GM12874 (cell line): ENCODE measurements around the gene MARK2.

Source experiments
- TF ChIP-seq, protein P1 (sequence below): IDR thresholded peaks from 2 replicates; pipeline ENCODE4 v1.5.1; 2011; ENCODE audit warnings: low read depth, mild to moderate bottlenecking, control low read depth, low read length, moderate library complexity; ENCODE audit not compliant: insufficient read depth

Gene MARK2

DNA sequence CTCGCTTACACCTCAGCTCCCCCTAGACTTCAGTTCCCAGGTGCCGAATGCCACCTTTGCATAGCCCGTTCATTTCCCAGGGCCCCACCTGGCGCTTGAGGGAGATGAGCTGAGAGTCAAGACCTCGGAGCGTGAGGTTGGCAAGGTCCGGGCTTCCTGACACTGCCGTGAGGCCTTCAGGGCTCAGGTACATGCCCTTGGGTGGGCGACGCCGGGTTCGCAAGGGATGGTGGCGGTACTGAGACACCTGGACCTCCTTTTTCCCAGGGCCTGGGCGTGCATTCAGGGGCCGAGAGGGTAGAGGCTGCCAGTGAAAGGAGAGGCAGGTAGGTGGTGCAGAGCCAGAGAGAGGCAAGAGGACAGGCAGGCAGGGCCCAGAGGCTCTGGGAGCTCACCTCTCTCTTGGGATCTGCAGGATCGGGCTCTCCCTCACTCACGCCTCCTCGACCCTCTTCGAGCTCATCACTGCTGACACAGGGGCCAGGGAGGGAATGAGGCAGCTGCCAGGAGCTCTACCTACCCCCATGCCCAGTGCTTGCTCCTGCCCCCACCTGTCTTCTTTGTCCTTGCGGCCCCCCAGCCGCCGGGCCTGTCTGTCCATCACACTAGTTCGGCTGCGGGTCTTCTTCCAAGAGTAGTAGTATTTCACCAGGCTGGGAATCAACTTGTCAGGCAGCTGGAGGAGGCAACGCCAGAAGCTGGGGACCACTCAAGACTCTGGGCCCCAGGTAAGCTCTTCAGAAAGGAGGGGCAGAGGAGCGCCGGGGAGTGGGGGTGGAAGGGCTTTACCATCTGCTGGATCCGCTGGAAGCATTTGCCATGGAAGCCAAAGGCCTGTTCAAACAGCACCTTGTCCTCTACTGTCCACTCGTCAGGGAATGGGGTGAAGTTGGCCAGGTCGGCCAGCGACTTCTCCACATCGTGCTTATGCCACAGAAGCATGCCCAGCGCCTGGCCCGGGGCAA lies 75.2 kb downstream of the MARK2 start:
- TF ChIP-seq, protein P1, sequence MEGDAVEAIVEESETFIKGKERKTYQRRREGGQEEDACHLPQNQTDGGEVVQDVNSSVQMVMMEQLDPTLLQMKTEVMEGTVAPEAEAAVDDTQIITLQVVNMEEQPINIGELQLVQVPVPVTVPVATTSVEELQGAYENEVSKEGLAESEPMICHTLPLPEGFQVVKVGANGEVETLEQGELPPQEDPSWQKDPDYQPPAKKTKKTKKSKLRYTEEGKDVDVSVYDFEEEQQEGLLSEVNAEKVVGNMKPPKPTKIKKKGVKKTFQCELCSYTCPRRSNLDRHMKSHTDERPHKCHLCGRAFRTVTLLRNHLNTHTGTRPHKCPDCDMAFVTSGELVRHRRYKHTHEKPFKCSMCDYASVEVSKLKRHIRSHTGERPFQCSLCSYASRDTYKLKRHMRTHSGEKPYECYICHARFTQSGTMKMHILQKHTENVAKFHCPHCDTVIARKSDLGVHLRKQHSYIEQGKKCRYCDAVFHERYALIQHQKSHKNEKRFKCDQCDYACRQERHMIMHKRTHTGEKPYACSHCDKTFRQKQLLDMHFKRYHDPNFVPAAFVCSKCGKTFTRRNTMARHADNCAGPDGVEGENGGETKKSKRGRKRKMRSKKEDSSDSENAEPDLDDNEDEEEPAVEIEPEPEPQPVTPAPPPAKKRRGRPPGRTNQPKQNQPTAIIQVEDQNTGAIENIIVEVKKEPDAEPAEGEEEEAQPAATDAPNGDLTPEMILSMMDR, result no peak

DNA sequence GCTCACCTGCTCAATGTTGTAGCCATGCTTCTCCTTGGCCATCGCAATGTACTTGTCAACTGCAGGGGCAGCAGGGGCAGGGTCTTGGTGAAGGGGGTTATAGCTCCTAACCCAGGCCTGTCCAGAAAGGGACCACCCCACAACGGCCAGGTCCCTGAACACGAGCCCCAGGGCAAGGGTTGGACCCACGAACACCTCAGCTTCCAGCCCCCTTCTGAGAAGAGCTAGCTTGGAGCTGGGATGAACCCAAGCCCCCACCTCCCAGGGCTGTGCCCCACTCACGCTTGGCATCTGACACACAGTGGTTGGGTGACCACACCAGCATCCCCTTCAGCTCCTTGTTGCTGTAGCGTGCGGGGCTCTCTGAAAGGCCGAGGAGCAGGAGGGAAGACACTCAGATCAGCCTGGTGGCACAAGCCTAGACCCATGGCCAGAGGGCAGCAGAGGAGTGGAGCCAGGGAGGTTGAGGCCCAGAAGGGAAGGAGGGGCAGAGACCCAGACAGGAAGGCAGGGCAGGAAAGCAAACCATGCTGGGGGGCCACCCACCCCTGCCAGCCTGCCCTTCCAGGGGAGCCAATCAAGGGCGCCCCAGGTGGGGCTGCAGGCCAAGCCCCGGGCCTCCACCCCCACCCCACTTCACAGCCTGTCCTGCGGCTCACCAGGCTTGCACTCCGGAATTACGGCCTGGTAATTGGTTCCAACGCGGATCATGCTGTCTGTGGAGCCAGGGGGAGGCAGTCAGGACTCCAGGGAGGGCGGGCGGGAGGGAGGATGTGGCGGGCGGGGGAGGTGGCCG lies 76.2 kb downstream of the MARK2 start:
- TF ChIP-seq, protein P1, result no peak

DNA sequence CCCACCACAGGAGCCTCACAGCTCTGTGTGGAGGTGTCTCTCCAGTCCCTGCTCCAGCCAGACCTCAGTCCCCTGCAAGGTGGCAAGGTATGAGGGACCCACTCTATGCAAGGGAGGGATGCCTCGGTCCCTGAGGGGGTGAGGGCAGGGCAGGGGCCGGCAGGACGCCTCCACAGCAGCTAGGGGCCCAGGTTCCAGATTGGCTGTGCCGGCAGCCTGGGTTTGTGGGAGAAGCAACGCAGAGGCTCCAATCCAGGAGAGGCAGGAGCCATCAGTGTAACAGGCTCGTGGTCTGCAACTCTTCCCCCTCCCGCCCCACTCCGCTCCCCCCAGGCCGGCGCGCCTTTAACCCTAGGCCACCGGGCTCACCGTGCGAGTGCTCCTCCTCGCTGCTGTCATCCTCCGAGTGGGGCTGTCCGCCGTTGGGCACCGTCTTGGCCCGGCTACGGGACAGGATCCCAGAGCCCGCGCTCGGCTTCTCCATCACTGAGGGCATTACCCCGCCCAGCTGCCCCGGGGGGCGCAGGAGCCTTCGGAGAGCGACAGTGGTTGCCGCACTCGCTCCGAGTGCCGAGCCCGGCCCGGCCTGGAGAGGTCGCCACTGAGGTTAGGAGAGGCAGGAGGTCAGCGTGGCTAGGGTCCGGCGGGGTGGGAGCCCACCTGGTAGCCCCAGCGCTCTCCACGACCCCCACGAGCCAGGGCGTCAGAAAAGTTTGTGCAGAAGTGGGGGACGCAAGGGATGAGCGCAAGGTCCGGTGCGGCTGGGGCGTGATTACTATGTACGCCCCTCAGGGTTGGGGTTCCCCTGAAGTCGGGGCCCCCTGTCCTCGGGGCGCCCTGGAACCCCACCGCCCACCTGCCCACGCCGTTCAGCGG lies 77.3 kb downstream of the MARK2 start:
- TF ChIP-seq, protein P1, result peak; percentile 78

DNA sequence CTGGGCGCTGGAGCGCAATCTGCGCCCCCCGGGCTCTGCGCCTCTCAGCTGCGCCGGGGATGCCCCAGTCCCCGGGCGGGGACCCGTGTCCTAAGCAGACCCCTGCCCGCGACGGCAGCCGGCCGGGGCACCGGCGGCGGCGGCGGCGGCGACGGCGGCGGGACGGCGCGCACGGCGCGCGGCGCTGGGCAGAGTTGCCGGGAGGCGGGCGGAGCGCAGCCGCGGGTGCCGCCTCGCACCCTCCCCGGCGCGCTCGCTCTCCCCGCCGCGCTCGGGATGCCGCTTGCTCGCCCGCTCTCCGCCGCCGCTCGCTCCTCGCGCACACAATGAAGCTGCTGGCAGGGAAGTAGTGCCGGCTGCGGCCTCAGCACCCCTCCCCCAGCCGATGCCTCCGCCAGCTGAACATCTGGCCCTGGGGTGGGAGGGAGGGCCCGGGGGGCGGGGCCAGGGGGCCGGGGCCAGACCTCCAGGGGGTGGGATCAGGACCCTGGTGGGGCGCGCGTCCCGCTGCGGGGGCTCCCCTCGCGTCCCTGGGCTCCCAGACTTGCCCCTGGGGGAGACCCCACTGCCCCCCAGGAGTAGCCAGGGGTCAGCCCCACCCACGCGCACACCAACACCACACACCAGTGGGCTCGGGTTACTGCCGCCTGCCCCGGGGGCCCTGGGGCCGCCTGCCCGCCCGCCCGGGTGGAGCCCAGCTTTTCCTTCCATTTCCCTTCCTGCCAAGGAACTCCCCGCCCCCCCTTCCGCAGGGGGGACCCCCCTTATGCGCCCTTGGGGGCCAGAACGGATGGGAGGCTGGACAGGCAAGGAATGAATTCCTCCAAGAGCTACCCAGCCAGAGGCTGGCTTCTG lies 78.2 kb downstream of the MARK2 start, which contains the start of gene RCOR2:
RCOR2 (minus strand) TSS at position 328 of the 855 bp plus-strand sequence. CDS start 708 bp downstream, outside the sequence.
- TF ChIP-seq, protein P1, result no peak

DNA sequence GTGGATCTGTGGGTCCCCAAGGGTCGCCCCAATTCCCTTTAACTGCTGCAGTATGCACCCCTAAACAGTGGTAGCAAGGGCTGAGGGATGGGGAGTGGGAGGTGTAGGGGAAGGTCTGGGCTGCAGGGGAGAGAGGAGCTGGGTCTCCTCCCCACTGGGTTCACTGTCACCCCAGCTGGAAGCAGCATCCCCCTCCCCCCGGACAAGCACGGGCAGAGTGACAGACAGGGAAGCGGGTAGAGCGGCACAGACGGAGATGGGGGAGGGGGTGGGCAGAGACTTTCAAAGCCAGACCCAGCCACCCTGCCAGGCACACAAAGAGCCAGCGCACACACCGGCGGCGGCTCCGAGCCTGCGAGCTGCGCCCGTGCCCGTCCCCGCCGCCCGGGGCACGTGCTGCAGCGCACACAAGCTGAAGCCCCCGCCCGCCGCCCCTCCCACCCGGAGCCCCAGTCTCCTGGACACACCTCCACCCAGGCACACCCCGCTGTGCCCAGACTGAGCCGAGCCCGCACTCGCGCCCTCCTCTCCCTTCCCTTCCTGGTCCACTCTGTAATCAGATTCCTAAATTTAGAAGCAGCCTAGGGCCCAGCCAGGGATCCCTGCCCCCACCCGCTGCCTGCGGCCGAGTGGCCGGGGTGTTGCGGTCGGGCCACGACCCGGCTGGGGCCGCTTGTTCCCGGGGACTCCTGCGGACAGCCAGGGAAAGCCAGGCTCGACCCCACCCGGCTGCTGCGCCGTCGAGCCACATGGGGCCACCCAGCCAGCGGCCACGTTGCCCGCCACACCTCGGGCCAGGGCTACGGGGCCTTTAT lies 79.0 kb downstream of the MARK2 start:
- TF ChIP-seq, protein P1, result no peak
